ENCODE data around the gene TTLL12. TPM values are rescaled to one million over a fixed set of nuclear protein-coding genes. Genes with fewer than 3 reads are reported as not detected.

TTLL12 gene
- total RNA-seq, 2 donors from 2014 or later: 22.4 to 23.2 TPM

GRCh38 chr22:43129426-43130425, 57.2 kb downstream of the TTLL12 start:
- Histone ChIP-seq H3K36me3 (no peaks in the 10 kb centered on the region), H3K4me1 (ENCODE audit: control insufficient read depth in 1 of 2, low read depth in 2 of 2) (peaks cover 0 to 18% of the 10 kb centered on the region in 2 donors), H3K9me3 (no peaks in the 10 kb centered on the region), H3K27ac (no peak overlapping the region), H3K27me3 (replicated peaks; ENCODE audit: insufficient read depth) (no peaks in the 10 kb centered on the region), H3K4me3 (no peak overlapping the region)
- ATAC-seq (ENCODE audit: insufficient number of reproducible peaks, low FRiP score, low read depth) (no peak), DNase-seq (ENCODE audit: low spot score) (no peak)
- TF ChIP-seq, protein P1, sequence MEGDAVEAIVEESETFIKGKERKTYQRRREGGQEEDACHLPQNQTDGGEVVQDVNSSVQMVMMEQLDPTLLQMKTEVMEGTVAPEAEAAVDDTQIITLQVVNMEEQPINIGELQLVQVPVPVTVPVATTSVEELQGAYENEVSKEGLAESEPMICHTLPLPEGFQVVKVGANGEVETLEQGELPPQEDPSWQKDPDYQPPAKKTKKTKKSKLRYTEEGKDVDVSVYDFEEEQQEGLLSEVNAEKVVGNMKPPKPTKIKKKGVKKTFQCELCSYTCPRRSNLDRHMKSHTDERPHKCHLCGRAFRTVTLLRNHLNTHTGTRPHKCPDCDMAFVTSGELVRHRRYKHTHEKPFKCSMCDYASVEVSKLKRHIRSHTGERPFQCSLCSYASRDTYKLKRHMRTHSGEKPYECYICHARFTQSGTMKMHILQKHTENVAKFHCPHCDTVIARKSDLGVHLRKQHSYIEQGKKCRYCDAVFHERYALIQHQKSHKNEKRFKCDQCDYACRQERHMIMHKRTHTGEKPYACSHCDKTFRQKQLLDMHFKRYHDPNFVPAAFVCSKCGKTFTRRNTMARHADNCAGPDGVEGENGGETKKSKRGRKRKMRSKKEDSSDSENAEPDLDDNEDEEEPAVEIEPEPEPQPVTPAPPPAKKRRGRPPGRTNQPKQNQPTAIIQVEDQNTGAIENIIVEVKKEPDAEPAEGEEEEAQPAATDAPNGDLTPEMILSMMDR (IDR thresholded peaks at IDR 0.05): no peak

- Histone ChIP-seq H3K9me3 (no peaks in the 10 kb centered on the region), H3K27me3 (replicated peaks; ENCODE audit: insufficient read depth) (no peaks in the 10 kb centered on the region), H3K4me3 (no peak overlapping the region), H3K4me1 (ENCODE audit: control insufficient read depth in 1 of 2, low read depth in 2 of 2) (peaks cover 0 to 18% of the 10 kb centered on the region in 2 donors), H3K36me3 (no peaks in the 10 kb centered on the region), H3K27ac (no peak overlapping the region)
- TF ChIP-seq, protein P1 (IDR thresholded peaks at IDR 0.05): no peak
- ATAC-seq (ENCODE audit: insufficient number of reproducible peaks, low FRiP score, low read depth) (no peak), DNase-seq (ENCODE audit: low spot score) (no peak)
Measured at GRCh38 chr22:43128928-43129424, 58.0 kb downstream of the TTLL12 start.

DNA sequence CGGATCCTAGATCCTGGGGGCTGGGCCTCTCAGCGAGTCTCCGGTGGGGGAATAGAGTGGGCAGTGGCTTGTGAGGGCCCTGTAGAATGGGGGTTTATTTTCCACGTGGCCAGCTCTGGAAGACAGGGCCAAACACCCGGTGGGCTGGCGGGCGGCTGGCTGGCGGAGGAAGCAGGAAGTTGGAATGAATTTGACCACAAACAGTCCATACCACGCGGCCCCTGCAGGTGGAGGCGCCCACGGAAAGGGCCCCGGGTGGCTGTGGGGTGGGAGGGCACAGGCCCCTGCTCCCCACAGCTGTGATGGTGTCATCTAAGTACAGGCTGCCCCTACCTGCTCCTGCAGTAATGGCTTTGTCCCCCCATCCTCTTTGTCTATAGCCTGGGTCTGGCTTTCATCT, 58.8 kb downstream of the TTLL12 start:
- Histone ChIP-seq H3K4me1 (ENCODE audit: control insufficient read depth in 1 of 2, low read depth in 2 of 2) (peaks cover 0 to 18% of the 10 kb centered on the region in 2 donors), H3K9me3 (no peaks in the 10 kb centered on the region), H3K27ac (no peak overlapping the region), H3K4me3 (no peak overlapping the region), H3K27me3 (replicated peaks; ENCODE audit: insufficient read depth) (no peaks in the 10 kb centered on the region), H3K36me3 (no peaks in the 10 kb centered on the region)
- no peak for ATAC-seq (ENCODE audit: insufficient number of reproducible peaks, low FRiP score, low read depth)
- DNase-seq (ENCODE audit: low spot score): no peak
- TF ChIP-seq, protein P1 (IDR thresholded peaks at IDR 0.05): no peak

DNA sequence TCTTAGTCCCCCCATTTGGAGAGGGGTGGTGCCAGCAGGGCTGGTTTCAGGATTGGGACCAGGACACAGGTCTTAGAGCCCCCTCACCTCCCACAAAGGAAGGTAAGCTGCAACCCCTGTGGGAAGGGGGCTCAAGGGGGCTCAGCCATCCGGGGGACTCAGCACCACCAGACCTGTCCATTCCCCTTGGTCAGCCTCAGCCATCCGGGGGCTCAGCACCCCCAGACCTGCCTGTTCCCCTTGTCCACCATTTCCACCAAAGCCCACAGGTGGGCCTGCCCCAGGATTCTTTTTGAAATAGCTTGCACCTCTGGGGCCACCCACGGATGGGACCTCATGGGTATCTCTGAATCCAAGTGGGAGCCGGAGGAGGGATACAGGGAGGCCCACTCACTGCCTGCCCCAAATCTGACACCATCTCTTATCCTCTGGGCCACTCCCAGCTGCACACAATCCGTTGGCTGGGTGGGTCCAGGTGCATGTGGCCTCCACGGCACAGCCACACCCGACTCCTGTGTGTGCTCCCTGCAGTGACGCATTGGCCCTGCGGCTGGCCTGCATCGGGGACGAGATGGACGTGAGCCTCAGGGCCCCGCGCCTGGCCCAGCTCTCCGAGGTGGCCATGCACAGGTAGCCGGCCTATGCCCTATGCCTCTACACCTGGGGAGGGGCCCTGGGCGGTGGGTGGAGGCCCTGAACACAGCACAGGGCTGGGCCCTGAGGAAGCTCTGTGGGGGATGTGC, 59.6 kb downstream of the TTLL12 start:
- Histone ChIP-seq H3K9me3 (no peaks in the 10 kb centered on the region), H3K27me3 (replicated peaks; ENCODE audit: insufficient read depth) (no peaks in the 10 kb centered on the region), H3K27ac (no peak overlapping the region), H3K36me3 (no peaks in the 10 kb centered on the region), H3K4me3 (no peak overlapping the region), H3K4me1 (ENCODE audit: control insufficient read depth in 1 of 2, low read depth in 2 of 2) (peaks cover 0 to 14% of the 10 kb centered on the region in 2 donors)
- TF ChIP-seq, protein P1 (IDR thresholded peaks at IDR 0.05): no peak
- no peak for DNase-seq (ENCODE audit: low spot score)
- ATAC-seq (ENCODE audit: insufficient number of reproducible peaks, low FRiP score, low read depth): no peak

Data from thoracic aorta (tissue), 2 donors.